ENCODE measurements around the gene SOAT1. TPM values are rescaled to one million over a fixed set of nuclear protein-coding genes. Genes with fewer than 3 reads are reported as not detected.
"Not testable (repeated sequence)": the region's sequence is repeated elsewhere in the genome, so short reads cannot be mapped to it uniquely, and the experiment has no call there.

Gene SOAT1
- total RNA-seq, 3 donors from 2014 or later: 25.1 to 32.6 (median 28.6) TPM

GRCh38 chr1:179351281-179351680 is 57.7 kb downstream of the SOAT1 start:
- intact Hi-C loops (cut with DNase I, micrococcal nuclease): no loop called here
- TF ChIP-seq CTCF (IDR thresholded peaks at IDR 0.05): no peak
- Histone ChIP-seq H3K4me1 (ENCODE audit: low read depth) (no peaks in the 10 kb centered on the region), H3K9me3 (no peaks in the 10 kb centered on the region), H3K4me3 (no peak overlapping the region), H3K36me3 (ENCODE audit: low read depth) (no peaks in the 10 kb centered on the region)
- no peak for ATAC-seq
- DNase-seq: no peak

GRCh38 chr1:179352236-179352635 is 58.6 kb downstream of the SOAT1 start:
- Histone ChIP-seq H3K9me3 (no peaks in the 10 kb centered on the region), H3K4me3 (no peak overlapping the region), H3K4me1 (ENCODE audit: low read depth) (no peaks in the 10 kb centered on the region), H3K36me3 (ENCODE audit: low read depth) (no peaks in the 10 kb centered on the region)
- intact Hi-C loops (cut with DNase I, micrococcal nuclease): no loop called here
- no peak for TF ChIP-seq CTCF (IDR thresholded peaks at IDR 0.05)
- ATAC-seq (no peak), DNase-seq (no peak)

GRCh38 chr1:179353546-179353945 is 59.9 kb downstream of the SOAT1 start:
- TF ChIP-seq CTCF (IDR thresholded peaks at IDR 0.05): no peak
- no peak overlapping the region for H3K4me3 ChIP-seq
- H3K36me3 ChIP-seq (ENCODE audit: low read depth): no peaks in the 10 kb centered on the region
- H3K9me3 ChIP-seq: no peaks in the 10 kb centered on the region
- peak; percentile 35 for ATAC-seq
- DNase-seq: peak in 1 of 3 donors; percentile 24
- intact Hi-C loops (cut with DNase I, micrococcal nuclease): no loop called here
- no peaks in the 10 kb centered on the region for H3K4me1 ChIP-seq (ENCODE audit: low read depth)

GRCh38 chr1:179361631-179362030 is 68.0 kb downstream of the SOAT1 start:
- DNase-seq; intact Hi-C loops (cut with DNase I, micrococcal nuclease); ATAC-seq; H3K4me1 ChIP-seq (ENCODE audit: low read depth); H3K9me3 ChIP-seq; H3K4me3 ChIP-seq; H3K36me3 ChIP-seq (ENCODE audit: low read depth): not testable (repeated sequence)

- peak; percentile 98 for ATAC-seq
- no peaks in the 10 kb centered on the region for H3K4me1 ChIP-seq (ENCODE audit: low read depth)
- no peaks in the 10 kb centered on the region for H3K36me3 ChIP-seq (ENCODE audit: low read depth)
- peak within 1 kb of the TSS; percentile 52 for H3K4me3 ChIP-seq
- TF ChIP-seq CTCF (IDR thresholded peaks at IDR 0.05): no peak
- H3K9me3 ChIP-seq: no peaks in the 10 kb centered on the region
- peak; percentile 89 to 94 (median 93) for DNase-seq
- intact Hi-C loops (cut with DNase I, micrococcal nuclease): loop anchor here in 1 of 2 donors (5.0 kb wide), 1 partner anchor 283 kb away; the partner anchor contains the start of gene TOR3A
Observed at GRCh38 chr1:179365342-179366092, 71.9 kb downstream of the SOAT1 start, which contains the start of gene AXDND1. TSS of gene AXDND1 (plus strand) at chr1:179365971. CDS start at chr1:179366510, 539 bp downstream.

GRCh38 chr1:179366093-179366800 is 72.7 kb downstream of the SOAT1 start:
- Histone ChIP-seq H3K4me3 (peak overlapping the region; percentile 52), H3K36me3 (ENCODE audit: low read depth) (no peaks in the 10 kb centered on the region), H3K9me3 (no peaks in the 10 kb centered on the region), H3K4me1 (ENCODE audit: low read depth) (no peaks in the 10 kb centered on the region)
- no peak for TF ChIP-seq CTCF (IDR thresholded peaks at IDR 0.05)
- ATAC-seq: peak; percentile 36
- intact Hi-C loops (cut with DNase I, micrococcal nuclease): loop anchor here in 1 of 2 donors (5.0 kb wide), 1 partner anchor 284 kb away; the partner anchor contains the start of gene TOR3A
- no peak for DNase-seq

Data from mucosa of descending colon (tissue), 3 donors.